ENCODE data around the gene TCFL5. TPM values are rescaled to one million over a fixed set of nuclear protein-coding genes. Genes with fewer than 3 reads are reported as not detected.

TCFL5 gene
- total and polyA plus RNA-seq, 10 of the 15 experiments (the other 5 are each of a cell fraction or from before 2014, with no cell fraction given), result 0.48 to 8.1 (median 3.8) TPM

- no peak for DNase-seq (ENCODE audit: low read depth, low spot score)
- CTCF ChIA-PET, result no interaction called here
- no peaks in the 10 kb centered on the region for H3K9me3 ChIP-seq (replicated peaks; ENCODE audit: control insufficient read depth, insufficient read depth, low read length)
- POLR2A ChIA-PET, result no interaction called here
- no peak overlapping the region for H3K4me2 ChIP-seq (ENCODE audit: control insufficient read depth, insufficient read depth)
- no peaks in the 10 kb centered on the region for H3K4me1 ChIP-seq (ENCODE audit: control insufficient read depth, insufficient read depth, low read length)
- RAD21 ChIA-PET (ENCODE audit: unreplicated experiment), result no interaction called here
- TF ChIP-seq CREB1 (IDR thresholded peaks at IDR 0.05; ENCODE audit: low read depth), result no peak
- TF ChIP-seq, protein P1, sequence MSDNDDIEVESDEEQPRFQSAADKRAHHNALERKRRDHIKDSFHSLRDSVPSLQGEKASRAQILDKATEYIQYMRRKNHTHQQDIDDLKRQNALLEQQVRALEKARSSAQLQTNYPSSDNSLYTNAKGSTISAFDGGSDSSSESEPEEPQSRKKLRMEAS (IDR thresholded peaks at IDR 0.05; ENCODE audit: low read depth, low read length), result no peak
- no peak for TF ChIP-seq STAT3 (IDR thresholded peaks at IDR 0.05; ENCODE audit: low read depth, low read length)
- no peak for TF ChIP-seq ELK1 (IDR thresholded peaks at IDR 0.05; ENCODE audit: low read depth, low read length)
- no peak for TF ChIP-seq JUND (IDR thresholded peaks at IDR 0.05; ENCODE audit: low read depth, low read length)
- no peak for FAIRE-seq
- WGBS (ENCODE audit: insufficient coverage, insufficient replicate concordance, low lambda C conversion rate, missing lambda C conversion rate), result 97% methylated on average over 21 of the region's 22 CpGs
- H2AFZ ChIP-seq (ENCODE audit: control insufficient read depth, low read depth, low read length), result no peak overlapping the region
- no peak for ATAC-seq
- H3K4me3 ChIP-seq, result no peak overlapping the region
- SMC1A ChIA-PET (ENCODE audit: uncharacterized antibody, unreplicated experiment), result no interaction called here
- in situ Hi-C loops (cut with MboI) (no loop called here), intact Hi-C loops (cut with micrococcal nuclease; ENCODE audit: unreplicated experiment) (no loop called here)
- H3K27me3 ChIP-seq (replicated peaks in 1 of 2; ENCODE audit: control insufficient read depth in 2 of 2, insufficient read depth in 2 of 2, low read length in 1 of 2), result no peaks in the 10 kb centered on the region
- no TSS peak for BruUV-seq (replicated peaks)
- no peak overlapping the region for H3K9ac ChIP-seq (ENCODE audit: control insufficient read depth, insufficient read depth, low read length)
- no peak overlapping the region for H3K27ac ChIP-seq (ENCODE audit: control insufficient read depth, insufficient read depth)
- H3K79me2 ChIP-seq (ENCODE audit: control insufficient read depth, insufficient read depth, low read length), result no peaks in the 10 kb centered on the region
- peaks cover 0 to 3% of the 10 kb centered on the region in 2 experiments; a peak in 1 of 4 replicates for H3K36me3 ChIP-seq (ENCODE audit: control insufficient read depth in 2 of 2, insufficient read depth in 2 of 2, low read length in 1 of 2)
- H4K20me1 ChIP-seq (ENCODE audit: control insufficient read depth, insufficient read depth), result no peaks in the 10 kb centered on the region; the same call in 1 of the 2 replicates
These were observed 11.2 kb downstream of the TCFL5 start for GRCh38 chr20:62850333-62850974.

DNA sequence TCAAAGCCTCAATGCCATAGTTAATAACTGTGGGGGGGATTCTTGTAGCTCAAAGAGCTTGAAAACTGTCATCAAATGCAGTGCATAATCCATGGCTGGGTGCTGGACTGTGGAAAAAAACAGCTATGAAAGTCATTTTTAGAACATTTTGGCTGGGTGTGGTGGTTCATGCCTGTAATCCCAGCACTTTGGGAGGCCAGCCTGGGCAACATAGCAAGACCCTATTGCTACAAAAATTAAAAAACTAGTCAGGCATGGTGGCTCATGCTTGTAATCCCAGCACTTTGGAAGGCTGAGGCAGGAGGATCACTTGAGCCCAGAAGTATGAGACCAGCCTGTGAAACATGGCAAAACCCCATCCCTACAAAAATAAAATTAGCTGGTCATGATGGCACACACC lies 12.2 kb downstream of the TCFL5 start:
- Histone ChIP-seq H3K9ac (ENCODE audit: control insufficient read depth, insufficient read depth, low read length) (no peak overlapping the region), H3K4me3 (no peak overlapping the region), H2AFZ (ENCODE audit: control insufficient read depth, low read depth, low read length) (no peak overlapping the region), H3K4me1 (ENCODE audit: control insufficient read depth, insufficient read depth, low read length) (no peaks in the 10 kb centered on the region), H3K79me2 (ENCODE audit: control insufficient read depth, insufficient read depth, low read length) (no peaks in the 10 kb centered on the region), H3K36me3 (ENCODE audit: control insufficient read depth in 2 of 2, insufficient read depth in 2 of 2, low read length in 1 of 2) (peaks cover 0 to 3% of the 10 kb centered on the region in 2 experiments; a peak in 1 of 4 replicates), H3K9me3 (replicated peaks; ENCODE audit: control insufficient read depth, insufficient read depth, low read length) (no peaks in the 10 kb centered on the region), H3K4me2 (ENCODE audit: control insufficient read depth, insufficient read depth) (no peak overlapping the region), H3K27ac (ENCODE audit: control insufficient read depth, insufficient read depth) (no peak overlapping the region), H4K20me1 (ENCODE audit: control insufficient read depth, insufficient read depth) (no peaks in the 10 kb centered on the region; the same call in 1 of the 2 replicates), H3K27me3 (replicated peaks in 1 of 2; ENCODE audit: control insufficient read depth in 2 of 2, insufficient read depth in 2 of 2, low read length in 1 of 2) (no peaks in the 10 kb centered on the region)
- DNase-seq (ENCODE audit: low read depth, low spot score) (no peak), ATAC-seq (no peak), FAIRE-seq (no peak)
- in situ Hi-C loops (cut with MboI) (no loop called here), intact Hi-C loops (cut with micrococcal nuclease; ENCODE audit: unreplicated experiment) (no loop called here)
- no TSS peak for BruUV-seq (replicated peaks)
- CTCF ChIA-PET, result interaction anchor here (0.6 to 1.9 kb wide), 2 partner anchors 42 to 200 kb away, joined by 3 to 4 read pairs; no protein-coding TSS in a partner anchor
- POLR2A ChIA-PET, result no interaction called here
- RAD21 ChIA-PET (ENCODE audit: unreplicated experiment), result no interaction called here
- SMC1A ChIA-PET (ENCODE audit: uncharacterized antibody, unreplicated experiment), result interaction anchor here (1.2 to 1.5 kb wide), 3 partner anchors 9 to 27 kb away, joined by 3 to 5 read pairs (median 4); no protein-coding TSS in a partner anchor
- TF ChIP-seq IRF4 (IDR thresholded peaks at IDR 0.05; ENCODE audit: low read depth, low read length), result no peak
- TF ChIP-seq, protein P2, sequence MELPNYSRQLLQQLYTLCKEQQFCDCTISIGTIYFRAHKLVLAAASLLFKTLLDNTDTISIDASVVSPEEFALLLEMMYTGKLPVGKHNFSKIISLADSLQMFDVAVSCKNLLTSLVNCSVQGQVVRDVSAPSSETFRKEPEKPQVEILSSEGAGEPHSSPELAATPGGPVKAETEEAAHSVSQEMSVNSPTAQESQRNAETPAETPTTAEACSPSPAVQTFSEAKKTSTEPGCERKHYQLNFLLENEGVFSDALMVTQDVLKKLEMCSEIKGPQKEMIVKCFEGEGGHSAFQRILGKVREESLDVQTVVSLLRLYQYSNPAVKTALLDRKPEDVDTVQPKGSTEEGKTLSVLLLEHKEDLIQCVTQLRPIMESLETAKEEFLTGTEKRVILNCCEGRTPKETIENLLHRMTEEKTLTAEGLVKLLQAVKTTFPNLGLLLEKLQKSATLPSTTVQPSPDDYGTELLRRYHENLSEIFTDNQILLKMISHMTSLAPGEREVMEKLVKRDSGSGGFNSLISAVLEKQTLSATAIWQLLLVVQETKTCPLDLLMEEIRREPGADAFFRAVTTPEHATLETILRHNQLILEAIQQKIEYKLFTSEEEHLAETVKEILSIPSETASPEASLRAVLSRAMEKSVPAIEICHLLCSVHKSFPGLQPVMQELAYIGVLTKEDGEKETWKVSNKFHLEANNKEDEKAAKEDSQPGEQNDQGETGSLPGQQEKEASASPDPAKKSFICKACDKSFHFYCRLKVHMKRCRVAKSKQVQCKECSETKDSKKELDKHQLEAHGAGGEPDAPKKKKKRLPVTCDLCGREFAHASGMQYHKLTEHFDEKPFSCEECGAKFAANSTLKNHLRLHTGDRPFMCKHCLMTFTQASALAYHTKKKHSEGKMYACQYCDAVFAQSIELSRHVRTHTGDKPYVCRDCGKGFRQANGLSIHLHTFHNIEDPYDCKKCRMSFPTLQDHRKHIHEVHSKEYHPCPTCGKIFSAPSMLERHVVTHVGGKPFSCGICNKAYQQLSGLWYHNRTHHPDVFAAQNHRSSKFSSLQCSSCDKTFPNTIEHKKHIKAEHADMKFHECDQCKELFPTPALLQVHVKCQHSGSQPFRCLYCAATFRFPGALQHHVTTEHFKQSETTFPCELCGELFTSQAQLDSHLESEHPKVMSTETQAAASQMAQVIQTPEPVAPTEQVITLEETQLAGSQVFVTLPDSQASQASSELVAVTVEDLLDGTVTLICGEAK (IDR thresholded peaks at IDR 0.05; ENCODE audit: borderline replicate concordance), result no peak
- TF ChIP-seq SREBF2 (IDR thresholded peaks at IDR 0.05; ENCODE audit: low read length), result no peak
- TF ChIP-seq, protein P3, sequence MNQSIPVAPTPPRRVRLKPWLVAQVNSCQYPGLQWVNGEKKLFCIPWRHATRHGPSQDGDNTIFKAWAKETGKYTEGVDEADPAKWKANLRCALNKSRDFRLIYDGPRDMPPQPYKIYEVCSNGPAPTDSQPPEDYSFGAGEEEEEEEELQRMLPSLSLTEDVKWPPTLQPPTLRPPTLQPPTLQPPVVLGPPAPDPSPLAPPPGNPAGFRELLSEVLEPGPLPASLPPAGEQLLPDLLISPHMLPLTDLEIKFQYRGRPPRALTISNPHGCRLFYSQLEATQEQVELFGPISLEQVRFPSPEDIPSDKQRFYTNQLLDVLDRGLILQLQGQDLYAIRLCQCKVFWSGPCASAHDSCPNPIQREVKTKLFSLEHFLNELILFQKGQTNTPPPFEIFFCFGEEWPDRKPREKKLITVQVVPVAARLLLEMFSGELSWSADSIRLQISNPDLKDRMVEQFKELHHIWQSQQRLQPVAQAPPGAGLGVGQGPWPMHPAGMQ (IDR thresholded peaks at IDR 0.05; ENCODE audit: borderline replicate concordance), result no peak
